ENCODE results near the gene CALB2.

Gene CALB2

DNA sequence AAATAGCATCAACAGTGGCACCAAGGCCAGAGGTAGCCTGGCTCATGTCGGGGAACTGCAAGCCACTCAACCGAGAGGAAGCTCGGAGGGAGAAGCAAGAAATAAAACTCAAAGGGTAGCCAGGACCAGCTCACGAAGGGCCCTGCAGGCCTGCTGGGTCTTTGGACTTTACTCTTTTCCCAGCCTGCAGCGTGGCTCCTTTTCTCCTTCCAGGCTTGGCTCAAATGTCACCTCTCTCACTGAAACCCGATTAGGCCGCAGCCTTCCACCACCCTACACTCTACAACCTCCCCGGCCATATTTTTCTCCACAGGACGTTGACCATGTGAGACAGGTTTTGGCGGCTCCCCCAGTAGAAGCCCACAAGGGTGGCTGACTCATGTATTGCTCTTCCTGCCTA is 38.1 kb downstream of the CALB2 start:
- DNase-seq, result no peak

- no peak for DNase-seq
Observed at GRCh38 chr16:71399801-71400563, 41.5 kb downstream of the CALB2 start.

DNA sequence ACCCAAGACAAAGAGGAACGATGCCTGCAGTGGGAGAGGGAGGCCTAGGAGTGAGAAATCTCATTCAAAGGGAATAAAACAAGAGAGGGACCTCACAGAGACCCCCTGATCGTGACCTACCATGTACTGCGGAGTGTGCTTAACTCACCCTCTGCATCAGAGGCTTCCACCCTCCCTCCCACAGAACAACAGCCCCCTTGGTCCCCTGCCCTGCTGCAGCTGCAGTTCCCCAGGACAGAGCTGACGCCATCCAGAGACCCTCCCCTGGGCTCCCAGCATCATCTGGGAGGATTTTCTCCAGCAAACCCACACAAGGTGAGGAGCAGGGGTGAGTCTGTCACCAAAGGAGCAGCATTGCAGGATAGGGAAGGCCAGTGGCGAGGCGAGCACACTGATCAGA is 43.5 kb downstream of the CALB2 start:
- no peak for DNase-seq

DNA sequence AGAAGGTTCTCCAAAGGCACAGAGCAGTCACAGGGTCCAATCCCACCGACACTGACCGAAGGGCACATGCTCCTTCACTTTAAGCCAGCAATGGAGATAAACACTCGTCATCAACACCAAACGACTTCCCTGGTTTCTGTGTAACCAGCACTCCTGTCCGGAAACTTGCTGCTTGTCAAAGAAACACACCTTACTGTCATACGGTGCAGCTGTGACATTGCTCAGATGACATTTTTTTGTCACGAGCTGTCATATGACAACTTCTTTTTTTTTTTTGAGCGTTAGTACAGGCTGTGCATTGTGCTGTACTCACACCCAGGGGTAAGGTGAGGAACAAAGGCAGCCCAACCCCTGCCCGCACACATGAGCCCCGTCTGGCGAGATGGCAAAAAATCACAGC is 44.2 kb downstream of the CALB2 start:
- DNase-seq, result no peak

DNA sequence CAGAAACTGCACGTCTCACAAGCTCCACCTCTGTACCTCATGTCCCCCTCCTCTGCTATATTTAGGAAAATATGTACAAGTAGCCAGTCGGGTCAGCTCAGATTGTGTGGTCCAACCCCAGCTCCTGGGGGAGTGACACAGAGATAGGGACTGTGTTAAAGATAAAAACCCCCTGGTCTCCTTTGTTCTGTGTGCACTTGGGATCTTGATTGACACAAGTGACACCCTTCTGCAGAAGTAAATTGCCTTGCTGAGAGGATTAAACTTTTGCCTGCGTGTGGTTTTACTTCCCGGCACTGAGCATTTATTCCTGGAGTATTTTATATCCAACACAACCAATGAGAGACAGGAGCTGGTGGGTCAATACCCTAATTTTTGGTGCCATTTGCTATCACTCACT is 45.8 kb downstream of the CALB2 start:
- DNase-seq, result no peak

GRCh38 chr16:71406316-71406715 is 47.8 kb downstream of the CALB2 start:
- no peak for DNase-seq

GRCh38 chr16:71406724-71407123 is 48.2 kb downstream of the CALB2 start:
- no peak for DNase-seq

DNA sequence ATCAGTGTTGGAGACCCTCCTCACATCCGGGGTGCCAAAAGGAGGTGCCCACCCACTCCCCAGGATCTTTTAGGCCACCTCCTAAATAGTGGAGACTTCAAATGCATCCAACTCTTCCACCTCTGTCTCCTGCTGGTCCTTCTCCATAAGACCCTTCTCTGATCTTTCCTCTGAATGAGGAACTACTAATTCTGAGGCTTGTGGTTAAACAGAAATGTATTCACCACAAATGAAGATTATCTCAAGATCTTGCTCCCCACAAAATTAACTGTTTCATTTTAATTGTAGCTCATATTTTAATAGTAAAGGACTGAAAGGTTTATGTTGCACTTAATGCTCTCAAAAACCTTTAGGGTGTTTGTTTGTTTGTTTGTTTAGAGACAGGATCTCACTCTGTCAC is 49.2 kb downstream of the CALB2 start:
- no peak for DNase-seq

GRCh38 chr16:71408536-71408935 is 50.0 kb downstream of the CALB2 start:
- DNase-seq, result no peak

DNA sequence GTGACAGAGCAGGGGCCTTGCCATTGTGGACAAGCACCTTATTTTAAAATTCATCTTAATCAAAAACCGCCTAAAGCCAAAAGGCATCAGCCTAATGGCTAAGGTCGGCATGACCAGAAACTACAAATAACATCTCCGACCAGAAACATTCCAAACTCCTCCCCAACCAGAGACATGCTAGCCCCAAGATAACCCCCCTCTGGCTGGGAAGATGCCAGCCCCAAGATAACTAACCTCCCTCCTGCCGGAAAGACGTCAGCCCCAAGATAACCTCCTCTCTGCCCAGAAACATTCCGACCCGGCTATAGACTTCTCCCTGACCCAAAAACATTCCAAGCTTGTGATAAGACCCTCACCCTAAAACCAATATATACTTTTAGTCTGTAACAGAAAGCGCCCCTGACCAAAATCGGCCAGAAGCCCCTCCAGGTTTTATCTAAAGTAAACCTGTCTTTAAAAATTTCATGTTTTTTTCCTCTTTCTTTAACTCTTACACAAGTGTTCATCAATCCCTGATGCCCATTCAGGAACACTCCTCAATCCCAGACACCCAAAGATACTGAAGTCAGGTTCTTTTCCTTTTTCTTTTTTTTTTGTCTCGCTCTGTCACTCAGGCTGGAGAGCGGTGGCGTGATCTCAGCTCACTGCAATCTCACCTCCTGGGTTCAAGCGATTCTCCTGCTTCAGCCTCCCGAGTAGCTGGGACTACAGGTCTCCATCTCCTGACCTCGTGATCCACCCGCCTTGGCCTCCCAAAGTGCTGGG is 50.7 kb downstream of the CALB2 start:
- no peak for DNase-seq

GRCh38 chr16:71410146-71410545 is 51.6 kb downstream of the CALB2 start:
- DNase-seq, result no peak

- DNase-seq, result peak; percentile 75 to 76
Observed at GRCh38 chr16:71412270-71413160, 54.0 kb downstream of the CALB2 start.

- no peak for DNase-seq
Observed at GRCh38 chr16:71413341-71413740, 54.8 kb downstream of the CALB2 start.

DNA sequence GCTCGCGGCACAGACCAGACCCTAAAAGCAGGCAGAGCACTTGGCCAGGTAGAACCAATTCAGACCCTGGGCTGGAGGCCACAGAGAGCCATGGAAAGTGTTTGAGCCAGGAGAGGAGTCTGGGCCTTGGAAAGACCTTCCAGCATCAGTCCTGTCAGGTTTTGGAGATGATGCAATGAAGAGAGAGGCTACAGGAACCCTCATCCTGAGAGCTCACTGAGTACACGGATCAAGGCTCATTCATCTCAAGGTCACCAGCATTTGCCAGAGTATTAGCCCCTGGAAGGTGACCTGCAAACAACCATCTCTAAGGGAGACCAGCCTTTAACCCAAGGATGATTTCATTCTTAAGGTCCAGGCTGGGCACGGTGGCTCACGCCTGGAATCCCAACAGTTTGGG is 55.5 kb downstream of the CALB2 start:
- no peak for DNase-seq

- DNase-seq, result peak; percentile 51 to 56
Observed at GRCh38 chr16:71421911-71422310, 63.4 kb downstream of the CALB2 start.

GRCh38 chr16:71423016-71423415 is 64.5 kb downstream of the CALB2 start:
- no peak for DNase-seq

GRCh38 chr16:71423865-71424264 is 65.3 kb downstream of the CALB2 start:
- DNase-seq, result no peak

DNA sequence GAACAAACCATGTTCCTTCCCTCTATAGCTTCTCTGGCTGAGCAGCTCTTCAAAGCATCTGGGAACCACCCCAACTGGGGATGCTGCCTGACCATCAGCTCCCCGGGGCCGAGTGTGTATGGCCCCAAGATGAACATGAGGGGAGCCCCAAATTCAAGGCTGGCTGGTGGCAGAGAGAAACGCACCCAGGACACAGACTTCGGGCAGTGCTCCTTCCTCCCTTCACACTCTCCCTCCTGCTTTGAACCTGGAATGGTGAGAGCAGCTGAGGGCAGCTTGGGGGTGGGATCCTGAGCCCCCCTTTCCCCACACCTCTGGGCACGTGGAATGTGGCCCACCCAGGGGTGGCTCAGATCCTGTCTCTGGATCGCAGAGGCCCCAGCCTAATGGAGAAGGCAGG is 66.1 kb downstream of the CALB2 start:
- DNase-seq, result no peak

DNA sequence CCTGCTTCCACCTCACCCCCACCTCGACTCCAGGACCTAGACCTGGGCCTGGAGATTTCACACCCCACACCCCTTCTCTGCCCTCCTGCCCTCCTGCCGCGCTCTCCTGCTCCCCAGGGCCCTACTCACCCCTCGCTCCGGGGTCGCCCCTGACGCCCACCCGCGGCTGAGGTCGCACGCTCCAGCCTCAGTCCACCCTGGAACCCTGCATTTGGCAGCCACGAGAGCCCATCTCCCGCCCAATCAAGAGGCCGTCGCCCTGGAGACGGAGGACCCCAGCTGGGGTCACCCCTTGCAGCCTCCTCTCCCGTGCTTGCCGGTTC is 67.2 kb downstream of the CALB2 start:
- DNase-seq, result no peak

- peak; percentile 73 to 77 for DNase-seq
Observed at GRCh38 chr16:71426069-71426879, 67.8 kb downstream of the CALB2 start.

DNA sequence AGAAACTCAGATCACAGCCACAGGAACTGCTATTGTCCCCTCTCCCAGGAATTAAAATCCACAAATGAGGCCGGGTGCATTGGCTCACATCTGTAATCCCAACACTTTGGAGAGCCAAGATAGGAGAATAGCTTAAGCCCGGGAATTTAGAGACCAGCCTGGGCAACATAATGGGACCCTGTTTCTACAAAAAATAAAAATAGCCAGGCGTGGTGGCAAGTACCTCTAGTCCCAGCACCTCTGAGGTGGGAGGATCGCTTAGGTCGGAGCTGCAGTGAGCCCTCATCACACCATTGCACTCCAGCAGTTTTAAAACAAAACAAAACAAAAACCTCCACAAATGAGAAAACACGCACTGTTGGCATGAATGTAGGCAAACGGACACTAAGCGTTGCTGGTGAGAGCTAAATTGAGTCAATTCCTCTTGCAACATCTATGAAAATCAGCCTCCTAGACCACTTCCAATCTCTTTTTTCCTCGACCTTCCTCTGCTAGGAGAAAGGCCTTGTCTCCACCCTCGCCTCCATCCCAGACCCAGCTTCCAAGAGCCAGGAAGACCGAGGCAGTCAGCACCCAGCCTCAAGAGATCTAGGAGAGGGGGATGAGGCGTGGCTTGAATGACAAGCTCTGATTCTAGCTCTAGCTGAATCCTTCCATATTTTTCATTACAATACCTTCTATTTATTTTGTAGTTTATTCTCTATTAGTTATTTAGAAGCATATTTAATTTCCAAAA is 68.5 kb downstream of the CALB2 start:
- no peak for DNase-seq

DNA sequence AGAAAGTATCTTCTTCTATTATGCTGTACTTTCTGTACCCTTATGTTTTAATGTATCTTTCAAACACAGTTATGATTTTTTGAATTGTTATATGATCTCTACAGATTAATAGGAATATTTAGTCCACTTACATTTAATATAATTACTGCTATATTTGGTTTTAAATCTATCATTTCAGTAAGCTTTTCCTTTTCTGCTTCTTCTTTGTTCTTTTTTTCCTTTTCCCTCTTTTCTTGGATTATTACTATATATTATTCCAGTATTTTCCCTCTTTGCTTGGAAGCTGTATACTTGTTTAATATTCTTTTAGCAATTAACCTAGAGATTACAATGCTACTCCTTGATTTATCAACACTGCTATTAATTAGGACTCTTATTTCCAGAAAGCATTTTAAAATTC is 69.9 kb downstream of the CALB2 start:
- DNase-seq, result no peak

Data from activated T-cell treated with anti-CD3 and anti-CD28 coated beads, Interleukin-2, amount 50 U/mL, for 48 hours (primary cell).